Activated CD8-positive, alpha-beta T cell treated with anti-CD3 and anti-CD28 coated beads, Interleukin-2, amount 10 ng/mL, durations not matched to agents 7 days and 5 days (primary cell): Measurements from ENCODE around the gene CNTN6. TPM values are rescaled to one million over a fixed set of nuclear protein-coding genes. Genes with fewer than 3 reads are reported as not detected.

Experiments used
- ATAC-seq: fragments of 150-1000 bp; cut with Tn5 transposase; one replicate; pipeline ENCODE4 v1.10.0; 2021; ENCODE audit warnings: moderate library complexity
- CTCF ChIA-PET: fragments of 350-600 bp; sonication (Branson Sonifier 250); formaldehyde crosslinking; loops from one replicate; lab custom pipeline; 2021; ENCODE audit warnings: antibody characterized with exemption; lab: Charles Lee
- POLR2A ChIA-PET: fragments of 350-600 bp; sonication (Branson Sonifier 250); formaldehyde crosslinking; loops from one replicate; lab custom pipeline; 2021; ENCODE audit warnings: antibody characterized with exemption; lab: Charles Lee
- DNase-seq: peaks from one replicate; pipeline ENCODE4 v3.0.0-alpha.2; 2020
- H3K27ac Mint-ChIP-seq: one replicate; pipeline ENCODE4 v1.8.0; 2021; ENCODE audit warnings: mild to moderate bottlenecking, mixed read lengths
- H3K27me3 Mint-ChIP-seq: one replicate; pipeline ENCODE4 v1.8.0; 2021; ENCODE audit warnings: low read depth, mixed read lengths
- H3K36me3 Mint-ChIP-seq: one replicate; pipeline ENCODE4 v1.8.0; 2021; ENCODE audit warnings: low read depth, mixed read lengths
- H3K4me1 Mint-ChIP-seq: one replicate; pipeline ENCODE4 v1.8.0; 2021; ENCODE audit warnings: low read depth, mixed read lengths
- H3K4me3 Mint-ChIP-seq: one replicate; pipeline ENCODE4 v1.8.0; 2021; ENCODE audit warnings: mild to moderate bottlenecking, mixed read lengths
- H3K9me3 Mint-ChIP-seq: one replicate; pipeline ENCODE4 v1.8.0; 2022; ENCODE audit warnings: mixed read lengths; ENCODE audit not compliant: insufficient read depth
- total RNA-seq, 2 experiments: library from RNA; stranded (reverse); gene quantifications; one replicate each; pipeline ENCODE4 v1.2.3, GENCODE V29; 2021

CNTN6 gene
- total RNA-seq, 2 experiments from 2014 or later: not detected

DNA sequence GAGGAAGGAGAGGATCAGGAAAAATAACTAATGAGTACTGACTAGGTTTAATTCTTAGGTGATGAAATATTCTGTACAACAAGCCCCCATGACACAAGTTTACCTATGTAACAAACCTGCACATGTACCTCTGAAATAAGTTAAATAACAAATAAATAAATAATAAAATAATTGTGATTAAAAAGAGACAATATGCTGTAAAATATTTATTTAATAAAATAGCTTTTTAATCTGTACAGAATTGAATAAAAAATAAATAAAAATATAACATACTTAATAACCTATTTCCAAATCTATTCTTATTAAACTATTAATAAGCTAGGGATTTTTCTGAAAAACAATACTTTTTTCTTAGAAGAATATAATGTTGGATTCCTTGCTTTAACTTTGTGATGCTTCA lies 355.6 kb downstream of the CNTN6 start:
- Mint-ChIP-seq H3K9me3 (peaks cover 9% of the 10 kb centered on the region), H3K27me3 (no peaks in the 10 kb centered on the region), H3K4me1 (no peaks in the 10 kb centered on the region), H3K4me3 (no peak overlapping the region), H3K27ac (no peak overlapping the region), H3K36me3 (no peaks in the 10 kb centered on the region)
- no peak for DNase-seq
- CTCF ChIA-PET: no interaction called here
- no peak for ATAC-seq
- POLR2A ChIA-PET: no interaction called here
